IPS DF 6.9 (cell line): Measurements from ENCODE around the gene CLCA4.

Source experiments
- DNase-seq: peaks from one replicate; pipeline ENCODE4 v3.0.0-alpha.2; 2013; ENCODE audit warnings: low read depth, low spot score
- H3K27ac ChIP-seq: one replicate; pipeline ENCODE4 v1.5.1; 2013; ENCODE audit warnings: low read length, control low read depth
- H3K27me3 ChIP-seq: 2 replicates; pipeline ENCODE4 v1.6.1; 2013; ENCODE audit warnings: mild to moderate bottlenecking, low read length; ENCODE audit not compliant: control insufficient read depth, insufficient read depth
- H3K36me3 ChIP-seq: 2 replicates; pipeline ENCODE4 v1.6.1; 2013; ENCODE audit warnings: low read length; ENCODE audit not compliant: control insufficient read depth, insufficient read depth
- H3K4me1 ChIP-seq: 2 replicates; pipeline ENCODE4 v1.6.1; 2013; ENCODE audit warnings: low read length; ENCODE audit not compliant: control insufficient read depth, insufficient read depth
- H3K4me3 ChIP-seq: 2 replicates; pipeline ENCODE4 v1.5.1; 2013; ENCODE audit warnings: mild to moderate bottlenecking, low read length
- H3K9me3 ChIP-seq: 2 replicates; pipeline ENCODE4 v1.6.1; 2013; ENCODE audit warnings: low read length, inconsistent platforms; ENCODE audit not compliant: control insufficient read depth, insufficient read depth
- WGBS: extraction: QIAGEN DNeasy Blood & Tissue Kit; methylation state at CpG from one replicate; pipeline ENCODE4 v1.1.7; 2013; ENCODE audit warnings: mixed read lengths, missing lambda C conversion rate; ENCODE audit not compliant: insufficient read length, insufficient coverage; 5-methylcytosine and 5-hydroxymethylcytosine counted together

CLCA4 gene

GRCh38 chr1:86530211-86530845, 16.6 kb upstream of the CLCA4 start:
- no peak overlapping the region for H3K27ac ChIP-seq
- H3K4me1 ChIP-seq, result no peaks in the 10 kb centered on the region
- H3K4me3 ChIP-seq, result no peak overlapping the region
- H3K9me3 ChIP-seq, result no peaks in the 10 kb centered on the region
- no CpG with 5 or more reads among the region's 3 CpGs for WGBS
- DNase-seq, result no peak
- H3K27me3 ChIP-seq, result no peaks in the 10 kb centered on the region
- H3K36me3 ChIP-seq, result no peaks in the 10 kb centered on the region

- Histone ChIP-seq H3K9me3 (no peaks in the 10 kb centered on the region), H3K4me3 (no peak overlapping the region), H3K36me3 (no peaks in the 10 kb centered on the region), H3K27me3 (no peaks in the 10 kb centered on the region), H3K4me1 (no peaks in the 10 kb centered on the region), H3K27ac (no peak overlapping the region)
- no peak for DNase-seq
- no CpG with 5 or more reads among the region's 4 CpGs for WGBS
Measured at GRCh38 chr1:86537928-86538695, 8.8 kb upstream of the CLCA4 start.

DNA sequence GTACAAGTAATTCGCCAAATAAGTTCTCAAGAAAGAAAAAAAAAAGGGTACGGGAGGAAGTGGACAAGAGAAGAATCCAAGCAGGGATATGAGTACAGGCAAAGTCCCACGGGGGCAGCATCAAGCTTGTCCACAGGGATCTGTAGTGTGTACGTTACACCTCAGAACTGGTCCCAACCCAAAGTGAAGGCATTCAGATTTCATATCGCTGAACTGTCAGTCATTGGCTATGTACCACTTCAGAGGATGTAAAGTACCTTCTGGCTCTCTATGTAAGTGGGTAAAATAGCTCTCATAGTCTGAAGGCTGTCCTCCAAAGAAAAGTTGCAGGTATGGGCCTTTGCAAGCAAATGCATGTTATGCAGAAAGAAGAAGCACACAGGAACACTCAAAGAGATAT, 8.1 kb upstream of the CLCA4 start:
- Histone ChIP-seq H3K36me3 (no peaks in the 10 kb centered on the region), H3K27me3 (no peaks in the 10 kb centered on the region), H3K9me3 (no peaks in the 10 kb centered on the region), H3K4me3 (no peak overlapping the region), H3K27ac (no peak overlapping the region), H3K4me1 (no peaks in the 10 kb centered on the region; the same call in 1 of the 2 replicates)
- no peak for DNase-seq
- no CpG with 5 or more reads among the region's 5 CpGs for WGBS

DNA sequence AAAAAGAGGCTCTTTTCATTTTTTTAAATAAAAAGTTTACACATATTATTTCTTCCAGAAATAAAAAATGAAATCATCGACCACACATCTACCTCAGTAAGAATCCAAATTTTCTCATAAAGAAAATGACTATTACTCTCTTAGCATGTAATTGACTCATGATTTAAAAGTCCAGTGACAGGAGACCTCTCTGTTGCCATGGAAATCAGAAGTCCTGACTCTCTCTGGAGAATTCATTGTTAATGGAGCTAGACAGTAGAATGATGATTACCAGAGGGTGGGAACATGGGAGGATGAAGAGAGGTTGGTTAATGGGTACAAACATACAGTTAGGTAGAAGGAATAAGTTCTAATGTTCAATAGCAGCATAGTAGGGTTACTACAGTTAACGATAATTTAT, 5.0 kb upstream of the CLCA4 start:
- Histone ChIP-seq H3K4me3 (no peak overlapping the region), H3K36me3 (no peaks in the 10 kb centered on the region), H3K4me1 (no peaks in the 10 kb centered on the region; the same call in 1 of the 2 replicates), H3K27ac (no peak overlapping the region), H3K27me3 (no peaks in the 10 kb centered on the region), H3K9me3 (no peaks in the 10 kb centered on the region)
- DNase-seq, result no peak
- WGBS, result no CpG with 5 or more reads among the region's 2 CpGs

GRCh38 chr1:86542631-86543030, 4.2 kb upstream of the CLCA4 start:
- Histone ChIP-seq H3K9me3 (no peaks in the 10 kb centered on the region), H3K27ac (no peak overlapping the region), H3K27me3 (no peaks in the 10 kb centered on the region), H3K4me1 (no peaks in the 10 kb centered on the region; the same call in 1 of the 2 replicates), H3K36me3 (no peaks in the 10 kb centered on the region), H3K4me3 (no peak overlapping the region)
- DNase-seq, result no peak

GRCh38 chr1:86548839-86549238, 2.0 kb downstream of the CLCA4 start:
- no peaks in the 10 kb centered on the region for H3K9me3 ChIP-seq
- no peaks in the 10 kb centered on the region for H3K36me3 ChIP-seq
- no peaks in the 10 kb centered on the region for H3K4me1 ChIP-seq

DNA sequence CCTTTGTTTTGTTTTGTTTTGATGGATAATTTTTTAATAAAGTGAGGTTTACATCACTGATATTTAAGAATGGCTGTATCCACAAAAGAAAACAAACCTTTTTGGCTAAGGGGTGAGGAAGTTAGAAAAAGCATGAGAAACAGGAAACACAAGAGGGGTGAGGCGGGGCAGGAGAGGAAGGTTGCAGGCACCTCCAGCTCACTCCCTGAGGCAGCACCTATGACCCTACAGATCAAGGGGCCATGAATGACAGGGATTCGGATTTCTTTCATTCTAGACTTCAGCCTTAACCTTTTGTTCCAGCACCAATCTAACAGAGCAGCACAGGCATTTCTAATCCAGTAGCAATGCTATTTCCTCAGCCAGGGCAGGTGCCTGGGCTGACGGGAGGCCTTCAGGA, 4.4 kb downstream of the CLCA4 start:
- DNase-seq, result no peak
- no peaks in the 10 kb centered on the region for H3K27me3 ChIP-seq
- no peak overlapping the region for H3K27ac ChIP-seq
- H3K36me3 ChIP-seq, result no peaks in the 10 kb centered on the region
- H3K4me1 ChIP-seq, result no peaks in the 10 kb centered on the region
- H3K9me3 ChIP-seq, result no peaks in the 10 kb centered on the region
- WGBS, result no CpG with 5 or more reads among the region's 3 CpGs
- no peak overlapping the region for H3K4me3 ChIP-seq

More at GRCh38 chr1:86548839-86549238, 2.0 kb downstream of the CLCA4 start:
- Histone ChIP-seq H3K4me3 (no peak overlapping the region), H3K27me3 (no peaks in the 10 kb centered on the region), H3K27ac (no peak overlapping the region)
- no peak for DNase-seq

- Histone ChIP-seq H3K4me3 (no peak overlapping the region), H3K27me3 (no peaks in the 10 kb centered on the region), H3K9me3 (no peaks in the 10 kb centered on the region), H3K36me3 (no peaks in the 10 kb centered on the region), H3K4me1 (no peaks in the 10 kb centered on the region), H3K27ac (no peak overlapping the region)
- no peak for DNase-seq
- no CpG with 5 or more reads among the region's 19 CpGs for WGBS
Measured at GRCh38 chr1:86552376-86552775, 5.5 kb downstream of the CLCA4 start.

DNA sequence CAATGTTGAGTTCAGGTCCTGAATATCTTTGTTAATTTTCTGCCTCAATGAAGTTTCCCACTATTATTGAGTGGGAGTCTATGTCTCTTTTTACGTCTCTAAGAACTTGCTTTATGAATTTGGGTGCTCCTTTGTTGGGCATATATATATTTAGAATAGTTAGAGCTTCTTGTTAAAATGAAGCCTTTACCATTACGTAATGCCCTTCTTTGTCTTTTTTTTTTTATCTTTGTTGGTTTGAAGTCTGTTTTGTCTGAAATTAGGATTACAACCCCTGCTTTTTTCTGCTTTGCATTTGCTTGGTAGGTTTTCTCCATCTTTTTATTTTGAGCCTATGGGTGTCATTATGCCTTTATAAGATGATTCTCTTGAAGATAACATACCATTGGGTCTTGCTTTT, 10.9 kb downstream of the CLCA4 start:
- no peak for DNase-seq
- H3K9me3 ChIP-seq, result no peaks in the 10 kb centered on the region
- H3K4me1 ChIP-seq, result no peaks in the 10 kb centered on the region
- H3K27me3 ChIP-seq, result no peaks in the 10 kb centered on the region
- no peak overlapping the region for H3K4me3 ChIP-seq
- WGBS, result no CpG with 5 or more reads among the region's 2 CpGs
- H3K36me3 ChIP-seq, result no peaks in the 10 kb centered on the region
- no peak overlapping the region for H3K27ac ChIP-seq

- no peak overlapping the region for H3K27ac ChIP-seq
- no peaks in the 10 kb centered on the region for H3K36me3 ChIP-seq
- H3K4me3 ChIP-seq, result no peak overlapping the region
- WGBS, result no CpG with 5 or more reads among the region's 1 CpG
- H3K9me3 ChIP-seq, result no peaks in the 10 kb centered on the region
- DNase-seq, result no peak
- no peaks in the 10 kb centered on the region for H3K27me3 ChIP-seq
- H3K4me1 ChIP-seq, result no peaks in the 10 kb centered on the region
Measured at GRCh38 chr1:86563849-86564248, 17.0 kb downstream of the CLCA4 start.

- Histone ChIP-seq H3K9me3 (no peaks in the 10 kb centered on the region), H3K27me3 (no peaks in the 10 kb centered on the region), H3K4me3 (no peak overlapping the region), H3K27ac (no peak overlapping the region), H3K36me3 (no peaks in the 10 kb centered on the region), H3K4me1 (no peaks in the 10 kb centered on the region)
- no peak for DNase-seq
- no CpG with 5 or more reads among the region's 3 CpGs for WGBS
Measured at GRCh38 chr1:86567341-86567740, 20.5 kb downstream of the CLCA4 start.
